ENCODE data around the gene PTPN3. TPM values are rescaled to one million over a fixed set of nuclear protein-coding genes. Genes with fewer than 3 reads are reported as not detected.

Gene PTPN3
- total RNA-seq, 1 experiment from 2014 or later: 20.8 TPM

DNA sequence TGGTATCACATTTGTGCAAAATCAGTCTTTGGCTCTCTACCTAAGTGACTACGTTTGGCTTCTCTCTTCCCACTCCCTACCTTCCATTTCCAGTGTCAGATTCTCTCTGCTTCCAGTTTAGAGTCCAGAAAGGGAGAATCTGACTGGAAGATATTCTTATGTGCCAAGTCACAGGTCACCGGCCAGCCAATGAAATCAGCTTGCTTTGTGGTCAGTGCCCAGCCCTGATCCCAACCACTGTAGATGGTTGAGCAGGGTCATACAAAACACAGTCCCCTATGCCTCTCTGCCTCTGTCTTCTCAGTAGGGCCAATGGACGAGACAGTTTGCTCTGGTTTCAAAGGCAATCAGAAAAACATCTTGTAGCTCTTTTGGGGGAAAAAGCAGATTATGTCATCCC, 161.7 kb downstream of the PTPN3 start:
- ChIA-PET CTCF (no interaction called here), RAD21 (ENCODE audit: low non-redundant PET in 1 of 2, low total read pairs in 2 of 2, uncharacterized antibody in 2 of 2, unreplicated experiment in 2 of 2) (no interaction called here), POLR2A (interaction anchor here (1.1 kb wide), 1 partner anchor 9 kb away, joined by 3 read pairs; no protein-coding TSS in a partner anchor)
- DNase-seq (ENCODE audit: low read depth, low spot score) (no peak), ATAC-seq (no peak)
- Histone ChIP-seq H3K9me2 (ENCODE audit: insufficient read depth) (no peaks in the 10 kb centered on the region), H3K4me2 (ENCODE audit: low read length) (no peak overlapping the region), H3K4me1 (ENCODE audit: control insufficient read depth in 1 of 2, insufficient read depth in 2 of 2, low read length in 2 of 2) (peaks cover 3 to 4% of the 10 kb centered on the region in 2 experiments; a peak in 3 of 4 replicates), H3K36me3 (ENCODE audit: control insufficient read depth in 1 of 2, insufficient read depth in 2 of 2, low read length in 2 of 2) (no peaks in the 10 kb centered on the region), H2AFZ (ENCODE audit: low read depth, low read length, poor library complexity, severe bottlenecking) (no peak overlapping the region), H3K27me3 (ENCODE audit: insufficient read depth, low read length) (no peaks in the 10 kb centered on the region), H3K9ac (ENCODE audit: low read length) (no peak overlapping the region), H4K20me1 (ENCODE audit: insufficient read depth) (no peaks in the 10 kb centered on the region), H3K79me2 (ENCODE audit: insufficient read depth, low read length) (no peaks in the 10 kb centered on the region), H3K27ac (ENCODE audit: low read depth, low read length) (no peak overlapping the region), H3K4me3 (replicated peaks in 1 of 2; ENCODE audit: low read depth in 1 of 2, low read length in 2 of 2) (no peak overlapping the region), H3K9me3 (ENCODE audit: control insufficient read depth in 1 of 2, insufficient read depth in 1 of 2, low read depth in 1 of 2, low read length in 2 of 2) (no peaks in the 10 kb centered on the region)
- no TSS peak for BruUV-seq (replicated peaks)
- no peak for TF ChIP-seq ZFX (IDR thresholded peaks at IDR 0.05)
- no peak for TF ChIP-seq TCF7L2 (IDR thresholded peaks at IDR 0.05; ENCODE audit: borderline replicate concordance, extremely low read depth, insufficient read depth, insufficient read length)
- TF ChIP-seq EZH2 (IDR thresholded peaks at IDR 0.05): no peak
- TF ChIP-seq RAD21 (IDR thresholded peaks at IDR 0.05; ENCODE audit: low read depth): no peak
- TF ChIP-seq YY1 (IDR thresholded peaks at IDR 0.05; ENCODE audit: extremely low read depth, insufficient replicate concordance, low read depth, low read length): no peak
- TF ChIP-seq MAX (IDR thresholded peaks at IDR 0.05): no peak
- TF ChIP-seq EZH2phosphoT487 (IDR thresholded peaks at IDR 0.05; ENCODE audit: borderline replicate concordance): no peak
- TF ChIP-seq SRF (IDR thresholded peaks at IDR 0.05; ENCODE audit: low read depth): no peak
- no peak for TF ChIP-seq CTCF (IDR thresholded peaks at IDR 0.05 in 2 of 3, conservative IDR thresholded peaks at IDR 0.05 in 1 of 3; ENCODE audit: borderline replicate concordance in 1 of 3, insufficient read depth in 1 of 3, low read depth in 2 of 3, low read length in 2 of 3)
- TF ChIP-seq SIN3A (IDR thresholded peaks at IDR 0.05; ENCODE audit: low read depth): no peak
- no peak for TF ChIP-seq POLR2AphosphoS5 (IDR thresholded peaks at IDR 0.05; ENCODE audit: low read depth, low read length)
- TF ChIP-seq FOSL1 (IDR thresholded peaks at IDR 0.05; ENCODE audit: low read depth): no peak
- TF ChIP-seq JUND (IDR thresholded peaks at IDR 0.05): no peak
- TF ChIP-seq POLR2A (IDR thresholded peaks at IDR 0.05; ENCODE audit: borderline replicate concordance, extremely low read depth, insufficient read depth, insufficient read length): no peak
- TF ChIP-seq, protein P1, sequence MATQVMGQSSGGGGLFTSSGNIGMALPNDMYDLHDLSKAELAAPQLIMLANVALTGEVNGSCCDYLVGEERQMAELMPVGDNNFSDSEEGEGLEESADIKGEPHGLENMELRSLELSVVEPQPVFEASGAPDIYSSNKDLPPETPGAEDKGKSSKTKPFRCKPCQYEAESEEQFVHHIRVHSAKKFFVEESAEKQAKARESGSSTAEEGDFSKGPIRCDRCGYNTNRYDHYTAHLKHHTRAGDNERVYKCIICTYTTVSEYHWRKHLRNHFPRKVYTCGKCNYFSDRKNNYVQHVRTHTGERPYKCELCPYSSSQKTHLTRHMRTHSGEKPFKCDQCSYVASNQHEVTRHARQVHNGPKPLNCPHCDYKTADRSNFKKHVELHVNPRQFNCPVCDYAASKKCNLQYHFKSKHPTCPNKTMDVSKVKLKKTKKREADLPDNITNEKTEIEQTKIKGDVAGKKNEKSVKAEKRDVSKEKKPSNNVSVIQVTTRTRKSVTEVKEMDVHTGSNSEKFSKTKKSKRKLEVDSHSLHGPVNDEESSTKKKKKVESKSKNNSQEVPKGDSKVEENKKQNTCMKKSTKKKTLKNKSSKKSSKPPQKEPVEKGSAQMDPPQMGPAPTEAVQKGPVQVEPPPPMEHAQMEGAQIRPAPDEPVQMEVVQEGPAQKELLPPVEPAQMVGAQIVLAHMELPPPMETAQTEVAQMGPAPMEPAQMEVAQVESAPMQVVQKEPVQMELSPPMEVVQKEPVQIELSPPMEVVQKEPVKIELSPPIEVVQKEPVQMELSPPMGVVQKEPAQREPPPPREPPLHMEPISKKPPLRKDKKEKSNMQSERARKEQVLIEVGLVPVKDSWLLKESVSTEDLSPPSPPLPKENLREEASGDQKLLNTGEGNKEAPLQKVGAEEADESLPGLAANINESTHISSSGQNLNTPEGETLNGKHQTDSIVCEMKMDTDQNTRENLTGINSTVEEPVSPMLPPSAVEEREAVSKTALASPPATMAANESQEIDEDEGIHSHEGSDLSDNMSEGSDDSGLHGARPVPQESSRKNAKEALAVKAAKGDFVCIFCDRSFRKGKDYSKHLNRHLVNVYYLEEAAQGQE (IDR thresholded peaks at IDR 0.05; ENCODE audit: low read depth): no peak
- no peak for TF ChIP-seq ELF1 (IDR thresholded peaks at IDR 0.05; ENCODE audit: borderline replicate concordance, low read depth)
- TF ChIP-seq ATF3 (IDR thresholded peaks at IDR 0.05): no peak
- no peak for TF ChIP-seq CBX3 (IDR thresholded peaks at IDR 0.05; ENCODE audit: low read depth)
- TF ChIP-seq EGR1 (IDR thresholded peaks at IDR 0.05; ENCODE audit: low read depth): no peak
- intact Hi-C loops (cut with micrococcal nuclease): no loop called here

All from HCT116 (cell line).